Smooth muscle cell (in vitro differentiated cells): Measurements from ENCODE around the gene PAX7. TPM values are rescaled to one million over a fixed set of nuclear protein-coding genes. Genes with fewer than 3 reads are reported as not detected.

Source experiments
- DNase-seq: peaks from one replicate; lab custom pipeline; 2025; ENCODE audit not compliant: unreplicated experiment; lab: John Stamatoyannopoulos, UW
- H2AFZ ChIP-seq: fragments of 200-600 bp; sonication (generic); 2 replicates; pipeline ENCODE4 v1.6.0; 2016; ENCODE audit warnings: antibody characterized with exemption, low read depth, mild to moderate bottlenecking
- H3F3A ChIP-seq: fragments of 200-600 bp; sonication (generic); 2 replicates; pipeline ENCODE4 v1.6.0; 2017; ENCODE audit warnings: antibody characterized with exemption, low read depth
- H3K27ac ChIP-seq: fragments of 200-600 bp; sonication (generic); 2 replicates; pipeline ENCODE4 v1.5.1; 2016; ENCODE audit warnings: low read depth, mild to moderate bottlenecking
- H3K27me3 ChIP-seq: fragments of 200-600 bp; sonication (generic); 2 replicates; pipeline ENCODE4 v1.6.1; 2016; ENCODE audit warnings: low read depth, mild to moderate bottlenecking
- H3K36me3 ChIP-seq: fragments of 200-600 bp; sonication (generic); 2 replicates; pipeline ENCODE4 v1.5.1; 2016; ENCODE audit warnings: low read depth
- H3K4me1 ChIP-seq: fragments of 200-600 bp; sonication (generic); 2 replicates; pipeline ENCODE4 v1.5.1; 2016; ENCODE audit warnings: low read depth
- H3K4me2 ChIP-seq: fragments of 200-600 bp; sonication (generic); 2 replicates; pipeline ENCODE4 v1.6.0; 2016; ENCODE audit warnings: mild to moderate bottlenecking
- H3K4me3 ChIP-seq: fragments of 200-600 bp; sonication (generic); 2 replicates; pipeline ENCODE4 v1.5.1; 2016; ENCODE audit warnings: mild to moderate bottlenecking
- H3K79me2 ChIP-seq: fragments of 200-600 bp; sonication (generic); 2 replicates; pipeline ENCODE4 v1.6.0; 2016; ENCODE audit warnings: low read depth, mild to moderate bottlenecking
- H3K9ac ChIP-seq: fragments of 200-600 bp; sonication (generic); 2 replicates; pipeline ENCODE4 v1.6.0; 2016; ENCODE audit warnings: low read depth
- H3K9me3 ChIP-seq: fragments of 200-600 bp; sonication (generic); replicated peaks from 2 replicates; pipeline ENCODE4 v1.5.1; 2016; ENCODE audit warnings: low read depth
- H4K20me1 ChIP-seq: fragments of 200-600 bp; sonication (generic); 2 replicates; pipeline ENCODE4 v1.6.0; 2016; ENCODE audit warnings: low read depth
- CTCF ChIP-seq: fragments of 200-600 bp; sonication (generic); IDR thresholded peaks from 2 replicates; pipeline ENCODE4 v1.5.1; 2017; ENCODE audit warnings: borderline replicate concordance, mild to moderate bottlenecking, antibody characterized with exemption; ENCODE audit not compliant: insufficient read depth, poor library complexity, severe bottlenecking
- WGBS: methylation state at CpG from one replicate; pipeline ENCODE4 v1.1.7; 2016; ENCODE audit warnings: low lambda C conversion rate; 5-methylcytosine and 5-hydroxymethylcytosine counted together
- polyA plus RNA-seq: library from polyadenylated mRNA; unstranded; fragments of >200 nt; fragmentation: Nextera tagmentation; extraction: Ambion mirVana; gene quantifications from 2 replicates; pipeline ENCODE4 v1.2.1, GENCODE V29; 2016
- total RNA-seq: library from RNA; depleted of rRNA; stranded (reverse); fragments of >200 nt; gene quantifications from 2 replicates; pipeline ENCODE4 v1.2.3, GENCODE V29; 2014

The PAX7 gene
- total and polyA plus RNA-seq, 2 experiments from 2014 or later = not detected

- Histone ChIP-seq H3K4me3 (no peak overlapping the region), H3K9ac (no peak overlapping the region)
- 88% methylated on average over 13 of the region's 13 CpGs for WGBS
Measured at GRCh38 chr1:18670121-18670867, 39.6 kb downstream of the PAX7 start.

DNA sequence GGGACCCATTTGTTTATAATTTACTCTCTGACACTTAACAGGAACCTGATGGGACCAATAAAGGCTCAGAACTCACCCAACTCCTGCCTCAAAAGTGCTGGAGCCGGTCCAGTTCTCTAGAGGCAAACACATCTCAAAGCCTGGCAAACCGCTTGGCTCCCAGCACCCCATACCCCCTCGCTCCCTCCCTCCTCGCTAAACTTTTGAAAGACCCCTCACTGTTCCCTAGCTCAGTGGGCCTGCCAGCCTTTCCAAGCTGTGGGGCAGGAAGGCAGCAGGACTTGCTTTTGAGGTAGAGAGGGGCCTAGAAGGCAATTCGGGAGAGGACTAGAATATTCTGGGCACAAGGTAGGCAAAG lies 40.2 kb downstream of the PAX7 start:
- H3F3A ChIP-seq = no peaks in the 10 kb centered on the region
- H3K27me3 ChIP-seq = peaks cover 64% of the 10 kb centered on the region
- H2AFZ ChIP-seq = no peak overlapping the region
- 92% methylated on average over 5 of the region's 5 CpGs for WGBS
- H3K4me2 ChIP-seq = no peak overlapping the region
- no peaks in the 10 kb centered on the region for H3K36me3 ChIP-seq
- H3K9me3 ChIP-seq = no peaks in the 10 kb centered on the region
- H3K4me1 ChIP-seq = peaks cover 3% of the 10 kb centered on the region
- DNase-seq = no peak
- H3K9ac ChIP-seq = no peak overlapping the region
- no peaks in the 10 kb centered on the region for H3K79me2 ChIP-seq
- no peaks in the 10 kb centered on the region for H4K20me1 ChIP-seq
- no peak overlapping the region for H3K4me3 ChIP-seq
- H3K27ac ChIP-seq = no peak overlapping the region
- no peak for TF ChIP-seq CTCF

More at GRCh38 chr1:18670121-18670867, 39.6 kb downstream of the PAX7 start:
- Histone ChIP-seq H3K27me3 (peaks cover 62% of the 10 kb centered on the region), H4K20me1 (no peaks in the 10 kb centered on the region), H3K79me2 (no peaks in the 10 kb centered on the region), H3K4me1 (no peaks in the 10 kb centered on the region), H3F3A (no peaks in the 10 kb centered on the region), H3K36me3 (no peaks in the 10 kb centered on the region), H2AFZ (no peak overlapping the region), H3K27ac (no peak overlapping the region), H3K9me3 (no peaks in the 10 kb centered on the region), H3K4me2 (no peak overlapping the region)
- DNase-seq = no peak
- no peak for TF ChIP-seq CTCF

DNA sequence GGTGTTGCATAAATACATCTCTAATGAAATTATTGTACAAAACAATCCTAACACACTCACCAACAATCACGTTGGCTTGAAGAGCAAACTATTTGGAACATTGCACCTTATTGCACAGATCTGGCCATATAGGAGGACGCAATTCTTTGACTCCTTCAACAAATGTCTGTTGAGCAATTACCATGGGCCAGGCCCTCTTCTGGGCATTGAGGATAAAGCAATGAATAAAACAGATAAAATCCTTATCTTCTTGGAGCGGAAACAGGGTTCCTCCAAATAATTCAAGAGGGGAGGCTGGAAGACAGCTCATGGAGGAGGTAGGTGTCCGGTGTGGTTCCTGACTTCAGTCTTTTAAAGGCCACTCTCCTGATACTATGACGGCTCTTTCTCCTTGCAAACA lies 43.3 kb downstream of the PAX7 start:
- peaks cover 7% of the 10 kb centered on the region for H3K4me1 ChIP-seq
- H3K9ac ChIP-seq = no peak overlapping the region
- no peak overlapping the region for H3K27ac ChIP-seq
- no peak overlapping the region for H2AFZ ChIP-seq
- no peak for DNase-seq
- peaks cover 60% of the 10 kb centered on the region for H3K27me3 ChIP-seq
- no peak overlapping the region for H3K4me3 ChIP-seq
- H4K20me1 ChIP-seq = no peaks in the 10 kb centered on the region
- no peak for TF ChIP-seq CTCF
- no peaks in the 10 kb centered on the region for H3K79me2 ChIP-seq
- H3K9me3 ChIP-seq = no peaks in the 10 kb centered on the region
- H3K36me3 ChIP-seq = no peaks in the 10 kb centered on the region
- H3K4me2 ChIP-seq = no peak overlapping the region
- no peaks in the 10 kb centered on the region for H3F3A ChIP-seq
- WGBS = 65% methylated on average over 5 of the region's 5 CpGs

- Histone ChIP-seq H3K79me2 (no peaks in the 10 kb centered on the region), H2AFZ (no peak overlapping the region), H3K4me1 (peaks cover 7% of the 10 kb centered on the region), H4K20me1 (no peaks in the 10 kb centered on the region), H3K36me3 (no peaks in the 10 kb centered on the region), H3K9ac (no peak overlapping the region), H3K27ac (no peak overlapping the region), H3K27me3 (peaks cover 62% of the 10 kb centered on the region), H3K4me2 (no peak overlapping the region), H3K9me3 (no peaks in the 10 kb centered on the region), H3F3A (no peaks in the 10 kb centered on the region), H3K4me3 (no peak overlapping the region)
- no peak for TF ChIP-seq CTCF
- 47% methylated on average over 4 of the region's 6 CpGs for WGBS
- no peak for DNase-seq
Measured at GRCh38 chr1:18676332-18676781, 45.7 kb downstream of the PAX7 start.
